Epidermal melanocyte (primary cell): Measurements from ENCODE around the gene KRT16.
A peak's percentile ranks its signal among the peaks of the same experiment; 100 is the strongest.
"Not testable (repeated sequence)": the region's sequence is repeated elsewhere in the genome, so short reads cannot be mapped to it uniquely, and the experiment has no call there.

ENCODE experiments used
- DNase-seq: peaks from one replicate; pipeline ENCODE4 v3.0.0; 2011; ENCODE audit warnings: low spot score; ENCODE audit not compliant: insufficient read length

KRT16 gene

GRCh38 chr17:41612376-41613160 lies at the start of gene KRT16:
TSS of gene KRT16 (minus strand) at chr17:41612767. CDS start at chr17:41612688, 79 bp downstream.
- not testable (repeated sequence) for DNase-seq

GRCh38 chr17:41660221-41660711 lies 47.7 kb upstream of the KRT16 start:
- no peak for DNase-seq

- no peak for DNase-seq
These were observed 47.1 kb upstream of the KRT16 start for GRCh38 chr17:41659427-41660212.

GRCh38 chr17:41658846-41659245 lies 46.3 kb upstream of the KRT16 start:
- DNase-seq: no peak

GRCh38 chr17:41657936-41658335 lies 45.4 kb upstream of the KRT16 start:
- no peak for DNase-seq

GRCh38 chr17:41657176-41657754 lies 44.7 kb upstream of the KRT16 start:
- DNase-seq: no peak

GRCh38 chr17:41656249-41657023 lies 43.9 kb upstream of the KRT16 start:
- DNase-seq: no peak

- no peak for DNase-seq
These were observed 43.1 kb upstream of the KRT16 start for GRCh38 chr17:41655611-41656111.

GRCh38 chr17:41654678-41655607 lies 42.4 kb upstream of the KRT16 start:
- DNase-seq: no peak

- no peak for DNase-seq
These were observed 41.5 kb upstream of the KRT16 start for GRCh38 chr17:41653892-41654677.

- peak; percentile 1 for DNase-seq
These were observed 40.9 kb upstream of the KRT16 start for GRCh38 chr17:41653421-41653820.

GRCh38 chr17:41652461-41652970 lies 39.9 kb upstream of the KRT16 start:
- peak; percentile 4 for DNase-seq

- DNase-seq: peak; percentile 12
These were observed 39.3 kb upstream of the KRT16 start for GRCh38 chr17:41651625-41652460.

GRCh38 chr17:41650794-41651624 lies 38.4 kb upstream of the KRT16 start:
- peak; percentile 4 for DNase-seq

- no peak for DNase-seq
These were observed 37.5 kb upstream of the KRT16 start for GRCh38 chr17:41649923-41650519.

GRCh38 chr17:41648411-41649195 lies 36.0 kb upstream of the KRT16 start:
- peak; percentile 93 for DNase-seq
